Activated CD4-positive, alpha-beta T cell treated with anti-CD3 and anti-CD28 coated beads, Interleukin-2, amount 50 U/mL, for 1 hour (primary cell): ENCODE measurements around the gene LHCGR.

Source experiments
- DNase-seq: peaks from one replicate; pipeline ENCODE4 v3.0.0-alpha.2; 2020

LHCGR gene

DNA sequence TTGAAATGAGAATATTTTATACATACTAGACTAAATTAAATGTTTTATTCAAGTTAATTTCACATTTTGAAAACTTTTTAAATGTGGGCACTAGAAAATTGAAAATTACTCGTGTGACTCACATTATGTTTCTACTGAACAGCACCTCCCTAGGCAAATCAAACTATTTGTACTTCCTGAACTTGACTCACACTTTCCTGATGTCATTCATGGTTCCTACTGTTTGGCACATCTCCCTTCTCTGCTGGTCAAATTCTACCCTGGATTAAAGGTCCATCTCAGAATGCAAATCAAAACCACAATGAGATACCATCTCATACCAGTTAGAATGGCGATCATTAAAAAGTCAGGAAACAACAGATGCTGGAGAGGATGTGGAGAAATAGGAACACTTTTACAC is 16.7 kb downstream of the LHCGR start:
- no peak for DNase-seq

DNA sequence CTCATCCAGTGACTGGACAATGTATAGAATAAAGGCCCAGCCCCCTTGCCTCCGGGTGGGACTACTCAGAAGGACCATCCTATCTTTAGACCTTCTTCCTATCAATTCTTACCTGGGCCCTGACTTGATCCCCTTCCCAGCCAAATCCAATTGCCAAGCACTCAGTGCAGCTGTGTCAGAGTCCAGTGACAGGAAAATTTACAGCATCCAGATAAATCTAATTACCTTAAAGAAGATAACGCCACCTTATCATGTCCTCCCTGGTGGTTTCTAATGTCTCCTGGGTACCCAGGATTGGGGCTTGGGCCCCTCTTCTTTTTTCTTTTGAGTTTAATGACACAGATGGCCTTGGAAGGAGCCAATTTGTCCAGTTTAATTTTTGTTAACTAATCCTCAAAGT is 19.3 kb downstream of the LHCGR start:
- DNase-seq: no peak

DNA sequence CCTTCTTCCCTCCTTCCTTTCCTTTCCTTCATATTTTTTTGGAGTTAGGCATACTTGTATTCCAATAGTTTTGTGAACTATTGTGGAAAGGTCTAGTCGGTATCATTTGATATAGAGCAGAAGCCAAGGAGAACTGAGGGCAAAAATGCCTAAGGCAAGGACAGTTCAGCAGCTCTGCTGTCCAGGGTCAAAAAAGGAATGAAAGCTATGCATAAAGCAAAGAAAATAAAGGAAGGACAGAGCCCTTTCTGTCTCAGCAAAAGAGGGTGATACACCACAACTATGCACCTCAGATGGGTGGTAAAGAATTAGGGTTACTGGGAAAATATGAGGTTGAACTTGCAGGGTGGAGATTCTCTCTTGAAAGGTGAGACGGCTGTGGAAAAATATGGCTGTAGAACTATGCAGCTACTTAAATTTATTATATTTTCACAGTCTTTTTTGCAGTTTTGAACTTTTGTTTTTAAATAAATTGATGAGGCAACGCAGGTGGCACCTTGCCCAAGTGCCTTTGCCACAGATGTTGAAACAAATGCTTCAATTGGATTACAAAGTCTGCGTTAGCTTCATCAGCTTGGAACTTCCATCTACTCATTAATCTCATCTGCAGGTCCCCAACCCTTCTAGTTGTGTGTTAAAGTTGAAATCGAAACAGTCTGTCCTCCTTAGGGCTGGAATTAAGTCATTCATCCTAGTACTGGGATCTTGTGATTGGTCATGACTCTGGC is 20.8 kb downstream of the LHCGR start:
- DNase-seq: no peak

DNA sequence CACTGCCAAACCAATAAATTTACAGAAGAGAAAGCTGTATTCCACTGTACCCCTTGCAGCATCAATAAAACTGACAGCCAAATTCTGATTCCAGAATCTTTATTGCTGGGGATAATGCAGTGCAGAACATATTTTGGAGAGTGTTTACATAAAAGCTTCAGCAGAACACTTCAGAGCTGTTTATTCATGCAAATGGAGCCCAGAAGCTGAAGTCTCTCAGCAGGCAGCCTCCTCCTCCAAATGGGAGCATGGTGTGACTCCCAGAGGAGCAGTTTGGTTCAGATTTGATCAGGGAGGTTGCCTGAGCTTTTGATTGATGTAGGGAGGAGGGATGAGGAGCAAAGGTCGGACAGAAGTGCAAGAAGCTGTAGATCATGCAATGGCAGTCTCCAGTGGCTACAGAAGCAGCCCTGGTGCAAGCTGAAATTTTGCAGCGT is 22.4 kb downstream of the LHCGR start:
- DNase-seq: no peak

DNA sequence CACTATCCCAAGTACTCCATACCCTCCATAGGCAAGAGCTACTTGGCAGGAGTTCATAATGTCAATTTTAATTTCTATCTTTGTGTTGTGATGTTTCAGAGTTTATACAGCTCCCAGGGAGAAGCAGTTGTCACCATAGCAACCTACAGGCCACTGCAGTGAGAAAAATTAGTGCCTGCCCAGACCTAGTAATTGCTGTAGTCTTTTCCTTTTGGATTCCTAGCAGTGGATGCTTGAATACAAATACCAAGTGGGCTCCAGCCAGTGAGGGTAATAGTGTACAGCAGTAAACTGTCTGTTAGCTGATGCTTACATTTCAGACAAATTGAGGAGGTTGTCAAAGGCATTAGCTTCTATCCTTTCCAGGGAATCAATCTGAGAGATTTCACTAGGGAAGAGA is 26.7 kb downstream of the LHCGR start:
- DNase-seq: no peak

DNA sequence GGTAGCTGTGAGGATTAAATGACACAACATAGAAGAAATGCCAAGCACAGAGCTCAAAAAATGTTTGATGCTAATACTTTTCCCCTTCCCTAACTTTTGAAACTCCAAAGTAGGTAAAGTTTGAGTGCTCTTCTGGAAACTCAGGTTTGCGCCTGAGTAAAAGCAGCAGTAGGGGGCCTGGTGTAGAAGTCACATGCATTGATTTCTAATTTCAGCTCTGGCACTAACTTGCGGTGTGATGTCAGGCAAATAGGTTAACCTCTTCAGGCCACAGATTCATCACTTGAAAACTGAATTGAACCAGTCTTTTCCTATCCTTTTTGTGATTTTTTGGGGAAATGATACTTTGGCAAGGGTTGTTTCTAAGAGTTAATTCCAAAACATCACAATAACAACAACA is 27.2 kb downstream of the LHCGR start:
- DNase-seq: no peak

DNA sequence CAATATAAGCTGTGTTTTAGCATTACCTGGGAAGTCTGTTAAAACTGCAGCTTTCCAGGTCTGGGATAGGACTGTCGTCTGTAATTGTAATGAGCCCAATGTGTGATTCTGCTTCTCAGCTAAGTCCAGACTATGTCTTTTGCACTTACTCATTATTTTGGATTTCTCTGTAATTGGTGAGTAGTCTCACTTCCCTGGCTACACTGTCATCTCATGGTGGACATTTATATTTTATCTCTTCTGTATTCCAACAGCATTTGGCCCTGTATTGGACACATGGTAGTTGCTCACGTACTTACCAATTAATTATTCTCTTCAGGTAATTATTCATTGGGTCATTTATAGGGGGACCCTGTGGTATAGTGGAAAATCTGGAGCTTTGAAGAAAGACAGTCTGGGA is 28.0 kb downstream of the LHCGR start:
- DNase-seq: no peak

DNA sequence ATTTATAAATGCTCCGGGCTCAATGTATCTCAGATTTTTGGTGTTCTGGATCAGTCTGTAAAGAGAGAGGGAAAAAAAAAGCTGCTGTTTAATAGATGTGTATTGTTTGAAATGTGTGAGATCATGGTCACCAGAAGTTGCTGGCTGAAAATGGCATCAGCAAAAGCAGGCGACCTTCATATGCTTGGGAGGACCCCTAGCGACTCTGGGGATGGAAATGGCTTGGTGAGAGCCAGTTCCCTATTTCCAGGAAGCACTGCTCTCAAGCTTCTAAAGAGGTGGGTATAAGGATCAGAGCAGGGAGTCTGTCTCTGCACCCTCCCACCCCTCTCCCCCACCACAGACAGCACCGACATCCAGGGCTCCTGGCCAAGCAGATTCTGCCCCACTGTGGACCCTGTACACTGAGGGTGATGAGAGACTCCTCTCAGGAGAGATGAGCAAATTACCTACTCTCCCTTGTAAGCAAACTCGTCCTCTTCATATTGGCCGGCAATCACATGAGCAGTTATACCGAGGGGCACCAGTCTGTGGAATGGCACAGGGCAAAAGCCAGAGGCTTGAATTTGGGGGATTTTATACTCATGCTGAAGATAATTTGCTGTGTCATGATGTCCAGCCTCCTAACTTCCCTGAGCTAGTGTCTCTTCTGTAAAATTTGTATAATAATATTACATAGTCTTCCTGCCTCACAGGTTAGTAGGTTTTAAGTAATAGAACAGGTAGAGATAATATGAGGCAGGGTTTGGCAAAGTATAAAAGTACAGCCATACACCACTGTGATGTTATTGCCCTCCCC is 29.6 kb downstream of the LHCGR start:
- DNase-seq: no peak

DNA sequence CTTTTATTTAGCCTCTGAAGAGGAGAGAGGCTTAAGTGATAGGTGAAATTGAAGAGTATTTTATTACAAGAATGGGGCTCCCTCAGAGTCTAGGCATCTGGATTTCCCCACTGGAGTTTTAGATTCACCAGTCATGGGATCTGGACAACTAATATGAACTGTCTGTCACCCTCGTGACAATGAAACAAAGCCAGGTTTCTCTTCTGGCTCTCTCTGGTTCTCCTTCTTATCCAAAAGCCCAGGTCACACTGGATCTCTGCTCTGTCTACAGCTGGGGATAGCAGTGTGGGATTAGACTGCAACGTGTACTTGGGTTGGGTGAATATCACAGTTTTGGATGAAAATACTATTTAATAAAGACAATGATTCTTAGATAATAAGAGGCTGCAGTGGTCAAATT is 31.2 kb downstream of the LHCGR start:
- no peak for DNase-seq

DNA sequence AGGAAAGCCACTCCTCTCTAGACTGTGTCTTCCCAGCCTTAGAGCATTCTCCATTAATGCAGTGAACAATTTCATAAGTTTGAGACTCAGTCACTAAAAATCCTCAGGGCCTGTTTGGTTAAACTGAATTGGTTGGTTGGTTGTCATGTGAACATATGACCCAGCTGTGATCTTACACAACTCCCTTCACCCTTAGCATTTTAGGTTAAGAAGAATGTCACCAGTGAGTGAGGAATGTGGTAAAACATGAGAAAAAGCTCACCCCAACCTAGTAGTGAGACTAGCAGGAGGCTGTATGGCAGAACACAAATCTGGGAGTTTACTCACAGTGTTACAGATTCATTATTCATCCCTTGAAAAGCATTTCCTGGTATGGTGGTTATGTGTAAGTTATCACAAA is 32.4 kb downstream of the LHCGR start:
- no peak for DNase-seq

DNA sequence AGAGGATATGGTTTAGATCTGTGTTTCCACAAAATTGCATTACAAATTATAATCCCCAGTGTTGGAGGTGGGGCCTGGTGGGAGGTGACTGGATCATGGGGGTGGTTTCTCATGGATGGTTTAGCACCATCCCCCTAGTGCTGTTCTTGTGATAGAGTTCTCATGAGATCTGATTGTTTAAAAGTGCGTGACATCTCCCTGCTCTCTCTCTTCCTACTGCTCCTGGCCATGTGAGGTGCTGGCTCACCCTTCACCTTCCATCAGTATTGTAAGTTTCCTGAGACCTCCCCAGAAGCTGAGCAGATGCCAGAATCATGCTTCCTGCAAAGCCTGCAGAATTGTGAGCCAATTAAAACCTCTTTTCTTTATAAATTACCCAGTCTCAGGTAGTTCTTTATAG is 33.1 kb downstream of the LHCGR start:
- no peak for DNase-seq

DNA sequence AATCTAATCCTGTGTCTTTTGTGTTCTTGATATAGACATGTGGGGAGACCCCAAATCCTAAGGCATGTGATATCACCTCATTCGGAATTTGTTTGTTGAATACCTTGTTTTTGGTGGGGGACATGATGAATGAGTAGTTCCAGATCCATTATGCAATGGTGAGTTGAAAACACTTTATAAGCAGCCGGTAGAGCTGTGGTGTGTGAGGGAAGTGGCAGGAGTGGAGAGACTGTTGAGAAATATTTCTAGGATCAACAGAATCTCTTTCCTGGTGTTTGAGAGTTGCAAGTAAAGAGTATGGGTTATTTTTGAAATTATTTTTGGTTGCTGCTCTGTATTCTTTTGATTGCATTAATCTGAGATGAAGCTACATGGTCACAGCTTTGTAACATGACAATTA is 34.4 kb downstream of the LHCGR start:
- DNase-seq: no peak

DNA sequence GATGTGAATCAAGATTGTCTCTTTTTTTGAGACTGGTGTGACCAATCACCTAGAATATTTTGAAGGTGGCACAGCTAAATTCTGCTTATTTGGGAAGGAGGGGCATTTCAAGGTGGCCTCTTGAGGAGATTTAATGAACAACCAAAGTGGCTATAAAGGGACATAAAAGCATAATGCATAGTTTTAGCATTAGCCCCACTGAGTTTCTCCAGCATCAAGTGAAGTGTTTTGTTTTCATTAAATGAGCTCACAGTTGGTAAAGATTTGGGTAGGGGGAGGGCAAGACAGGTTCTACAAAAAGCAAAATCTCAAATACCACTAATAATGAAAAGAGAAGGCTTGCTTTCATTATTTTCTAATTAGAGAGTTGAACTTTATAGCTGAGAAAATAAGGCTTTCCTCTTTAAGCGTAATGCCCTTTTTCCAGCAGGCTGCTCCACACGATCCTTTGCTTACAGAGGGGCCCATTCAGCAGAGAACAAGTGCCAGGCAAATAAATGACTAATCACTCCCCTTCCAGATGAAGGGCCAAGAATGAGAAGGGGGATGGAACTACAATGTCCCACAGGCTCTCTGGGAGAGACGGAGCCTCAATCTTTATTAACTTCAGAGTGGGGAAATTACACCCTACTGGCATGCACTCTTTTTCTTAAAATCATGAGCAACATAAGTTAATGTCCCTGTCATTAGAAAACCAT is 35.9 kb downstream of the LHCGR start:
- DNase-seq: no peak

DNA sequence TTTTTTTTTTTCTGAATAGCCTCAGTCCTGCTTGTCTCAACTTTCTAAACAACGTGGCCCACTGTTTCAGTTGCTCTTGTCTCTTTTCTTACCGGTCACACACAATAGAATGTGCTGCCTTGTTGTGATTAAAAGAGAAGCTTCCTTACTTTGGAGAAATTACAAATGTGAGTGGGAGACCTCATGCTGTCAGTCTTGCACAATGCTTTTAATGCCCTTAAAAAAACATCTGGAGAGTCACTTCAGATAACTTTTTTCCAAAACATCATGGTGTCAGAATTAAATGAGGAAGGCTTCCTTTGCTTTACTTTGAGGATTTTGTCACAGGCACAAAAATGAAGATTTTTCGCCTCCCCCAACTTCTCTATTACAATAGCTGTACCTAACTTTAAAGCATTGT is 37.7 kb downstream of the LHCGR start:
- no peak for DNase-seq

DNA sequence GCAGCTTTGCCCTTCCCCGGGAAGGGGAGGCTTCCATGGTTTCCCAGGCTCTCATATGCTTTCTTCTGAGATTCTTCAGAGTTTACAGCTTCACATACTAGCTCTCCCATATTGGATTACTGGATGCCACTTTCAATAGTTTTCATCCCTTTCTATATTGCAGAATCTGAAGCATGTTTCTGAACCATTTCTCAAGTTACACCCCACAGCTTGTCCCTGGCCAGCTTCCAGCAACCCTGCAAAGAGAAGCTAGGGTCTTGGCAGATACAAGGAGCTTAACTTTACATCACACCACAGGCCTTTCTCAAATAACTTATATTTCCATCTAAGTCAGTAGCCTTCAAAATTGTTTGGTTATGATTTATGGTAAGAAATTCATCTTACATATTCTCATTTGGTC is 39.6 kb downstream of the LHCGR start:
- no peak for DNase-seq

DNA sequence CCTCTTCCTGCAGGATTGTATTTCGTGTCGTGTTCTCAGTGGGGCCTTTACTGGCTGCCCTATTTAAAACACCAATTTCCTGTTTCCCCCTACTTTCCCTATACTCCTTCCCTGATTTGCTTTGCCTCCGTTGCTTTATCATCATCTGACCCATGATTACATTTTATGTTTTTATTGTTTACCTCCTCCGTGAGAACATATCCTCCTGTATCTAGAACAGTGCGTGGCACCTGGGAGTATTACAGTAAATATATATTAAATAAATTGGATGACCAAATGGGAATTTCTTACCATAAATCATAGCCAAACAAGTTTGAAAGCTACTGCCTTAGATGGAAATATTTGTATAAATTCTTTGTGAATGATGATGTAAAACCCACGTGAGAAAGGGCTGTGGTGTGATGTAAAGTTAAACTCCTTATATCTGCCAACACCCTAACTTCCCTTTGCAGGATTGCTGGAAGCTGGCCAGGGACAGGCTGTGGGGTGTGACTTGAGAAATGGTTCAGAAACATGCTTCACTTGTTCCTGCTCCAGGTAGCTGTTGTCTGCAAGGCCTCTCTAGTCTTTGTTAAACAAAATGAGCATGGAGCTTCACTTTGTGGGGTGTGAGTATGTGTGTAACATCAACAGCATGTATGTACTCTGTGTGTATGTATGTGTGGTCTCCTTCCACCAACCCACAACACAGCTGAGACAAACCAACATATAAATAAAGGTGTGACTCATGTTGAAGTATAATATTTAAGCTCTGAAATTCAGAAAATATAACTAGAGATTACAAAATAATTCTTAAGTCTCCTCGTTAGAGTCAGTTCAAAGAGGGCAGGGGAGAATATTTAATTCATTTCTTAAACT is 40.3 kb downstream of the LHCGR start:
- no peak for DNase-seq

DNA sequence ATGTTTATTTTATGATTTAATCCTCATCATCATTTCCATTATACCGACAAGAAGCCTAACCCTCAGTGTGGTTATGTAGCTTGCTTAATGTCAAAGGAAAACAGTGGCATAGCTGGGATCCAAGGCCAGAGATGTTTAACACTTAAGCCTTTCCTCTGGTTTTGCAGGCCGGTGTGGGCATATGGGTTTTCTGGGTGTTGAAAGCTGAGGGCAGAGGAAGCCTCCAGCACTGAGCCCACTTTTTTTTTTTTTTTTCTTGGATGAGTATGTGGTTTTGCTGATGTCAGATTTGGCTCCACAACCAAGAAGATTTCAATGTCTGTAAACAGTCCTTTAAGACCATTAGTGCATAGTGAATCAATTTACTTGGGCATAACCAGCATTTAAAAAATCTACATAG is 41.3 kb downstream of the LHCGR start:
- DNase-seq: no peak

DNA sequence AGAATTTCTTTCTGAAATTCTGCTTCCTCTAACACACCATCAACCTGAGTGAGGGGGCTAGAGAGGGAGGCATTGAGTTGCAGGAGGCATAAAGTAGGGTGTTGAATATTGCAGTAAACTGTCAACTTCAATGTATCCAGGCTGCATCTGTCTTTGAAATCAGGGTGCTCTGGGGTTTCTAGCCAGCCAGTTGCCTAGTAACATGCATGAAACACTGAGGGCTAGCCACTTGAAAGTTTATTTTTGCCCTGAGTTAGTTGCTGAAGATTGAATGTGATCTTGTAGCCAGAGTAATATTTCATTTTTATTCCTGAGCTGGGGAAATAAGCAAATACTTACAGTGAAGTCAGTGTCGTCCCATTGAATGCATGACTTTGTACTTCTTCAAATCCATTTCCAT is 41.9 kb downstream of the LHCGR start:
- no peak for DNase-seq

DNA sequence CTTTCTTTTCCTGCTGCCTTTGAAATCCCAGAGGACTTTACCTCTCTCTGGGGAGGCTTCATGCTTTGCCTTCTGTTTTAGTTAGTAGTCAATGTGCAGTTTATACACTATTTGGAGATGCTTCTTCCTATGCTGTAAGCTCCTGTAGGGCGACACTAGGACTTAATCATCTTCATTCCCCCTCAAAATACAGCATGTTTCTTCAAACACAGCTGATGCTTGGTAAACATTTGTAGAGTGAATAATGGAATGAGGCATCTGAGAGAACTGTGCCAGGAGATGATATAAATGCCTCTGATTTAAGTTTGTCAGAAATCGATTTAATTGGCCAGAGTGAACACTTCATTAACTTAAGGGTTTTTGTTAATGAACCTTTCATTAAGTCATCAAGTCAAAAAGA is 43.4 kb downstream of the LHCGR start:
- DNase-seq: no peak

DNA sequence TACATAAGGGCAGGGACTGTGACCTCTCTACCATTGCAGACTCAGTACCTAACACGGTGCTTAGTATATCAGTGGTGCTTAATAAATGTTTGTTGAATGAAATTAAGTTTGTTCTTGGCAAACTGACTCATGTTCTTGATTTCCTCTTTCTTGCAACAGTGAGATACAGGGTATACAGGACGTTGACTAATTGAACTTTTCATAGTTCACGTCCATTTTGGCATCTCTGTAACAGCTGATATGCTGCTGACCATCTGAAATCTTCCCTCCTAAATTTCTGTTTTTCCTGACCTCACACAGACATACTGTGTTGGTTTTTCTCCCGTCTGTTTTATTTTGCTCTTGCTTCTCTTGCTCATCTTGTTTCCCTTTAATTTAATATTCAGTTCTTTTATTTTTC is 44.2 kb downstream of the LHCGR start:
- DNase-seq: no peak

DNA sequence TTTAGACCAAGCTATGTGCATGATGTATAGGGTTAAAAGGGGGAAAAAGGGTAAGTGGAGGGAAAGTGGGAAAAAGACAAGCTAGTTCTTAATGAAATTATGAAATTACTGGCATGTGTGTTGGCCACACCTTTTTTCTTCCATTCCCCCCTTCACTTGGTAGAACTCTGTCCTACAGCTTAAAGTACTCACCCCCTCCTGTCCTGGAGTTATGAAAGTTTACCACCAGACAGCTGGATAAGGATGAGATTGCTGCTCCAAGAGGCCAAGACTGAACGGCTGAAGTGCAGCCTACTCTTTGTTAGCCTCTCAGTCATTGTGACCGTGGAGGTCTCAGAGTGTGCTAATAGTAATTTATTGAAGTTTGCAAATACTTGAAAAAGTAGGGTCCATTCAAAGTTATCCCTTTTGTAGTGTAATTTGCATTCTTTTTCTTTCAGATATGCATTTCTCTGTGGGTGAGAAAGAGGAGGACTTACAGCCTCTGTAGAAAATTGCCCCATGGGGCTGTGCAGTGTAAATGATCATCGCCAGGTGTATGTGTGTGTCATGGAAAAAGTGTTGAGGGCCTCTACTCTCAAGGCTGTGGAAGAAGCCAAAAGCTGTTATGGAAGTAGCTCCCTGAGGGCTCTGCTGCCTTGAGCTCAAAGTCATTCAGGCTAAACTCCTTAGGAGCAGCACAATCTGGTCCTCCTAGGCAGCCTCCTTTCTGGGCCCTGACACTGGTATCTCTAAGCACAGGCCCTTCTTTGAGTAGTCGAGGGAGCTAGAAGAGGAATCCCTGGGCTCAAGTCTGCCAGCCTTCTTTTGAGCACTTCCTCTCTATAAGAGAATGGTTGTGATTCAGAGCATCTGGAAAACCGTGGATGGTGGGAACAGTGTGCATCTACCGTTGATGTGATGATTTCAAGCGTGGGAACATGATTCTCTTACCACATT is 46.2 kb downstream of the LHCGR start:
- DNase-seq: no peak

DNA sequence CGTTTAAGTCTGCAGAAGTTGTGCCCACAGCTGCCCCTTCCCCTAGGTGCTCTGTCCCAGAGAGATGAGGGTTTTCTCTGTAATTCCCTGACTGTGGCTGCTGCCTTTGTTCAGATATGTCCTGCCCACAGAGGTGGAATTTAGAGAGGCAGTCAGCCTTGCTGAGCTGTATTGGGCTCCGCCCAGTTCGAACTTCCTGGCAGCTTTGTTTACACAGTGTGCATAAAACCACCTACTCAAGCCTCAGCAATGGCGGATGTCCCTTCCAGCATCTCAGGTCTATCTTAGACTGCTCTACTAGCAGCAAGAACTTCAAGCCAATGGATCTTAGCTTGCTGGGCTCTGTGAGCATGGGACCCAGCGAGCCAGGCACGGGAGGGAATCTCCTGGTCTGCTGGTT is 48.1 kb downstream of the LHCGR start:
- DNase-seq: no peak
